ENCODE results near the gene XIRP2.
"Not testable (repeated sequence)": the region's sequence is repeated elsewhere in the genome, so short reads cannot be mapped to it uniquely, and the experiment has no call there.

The XIRP2 gene

GRCh38 chr2:166944909-166945308 lies 56.6 kb downstream of the XIRP2 start:
- DNase-seq = no peak

GRCh38 chr2:166957686-166958085 lies 69.4 kb downstream of the XIRP2 start:
- no peak for DNase-seq

- no peak for DNase-seq
Observed at GRCh38 chr2:166958986-166959481, 70.8 kb downstream of the XIRP2 start.

DNA sequence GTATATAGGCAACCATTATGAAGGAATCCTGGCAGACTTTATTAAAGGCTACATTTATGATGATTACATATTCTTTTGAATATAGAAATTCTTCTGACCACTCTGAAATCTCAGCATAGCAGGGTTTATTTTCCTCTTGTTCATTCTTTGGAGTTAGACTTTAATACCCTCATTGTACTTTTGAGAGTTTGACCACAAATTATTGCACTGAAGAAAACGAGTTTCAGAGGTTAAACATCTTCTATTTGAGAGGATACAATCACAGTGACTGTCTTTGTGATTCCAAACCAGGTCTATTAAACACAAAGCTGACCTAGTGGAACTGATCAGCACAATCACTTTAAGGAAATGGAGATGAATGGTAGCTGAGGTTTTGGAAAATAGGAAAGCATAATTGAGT lies 71.3 kb downstream of the XIRP2 start:
- DNase-seq = no peak

GRCh38 chr2:166960702-166961270 lies 72.5 kb downstream of the XIRP2 start:
- peak; percentile 31 for DNase-seq

DNA sequence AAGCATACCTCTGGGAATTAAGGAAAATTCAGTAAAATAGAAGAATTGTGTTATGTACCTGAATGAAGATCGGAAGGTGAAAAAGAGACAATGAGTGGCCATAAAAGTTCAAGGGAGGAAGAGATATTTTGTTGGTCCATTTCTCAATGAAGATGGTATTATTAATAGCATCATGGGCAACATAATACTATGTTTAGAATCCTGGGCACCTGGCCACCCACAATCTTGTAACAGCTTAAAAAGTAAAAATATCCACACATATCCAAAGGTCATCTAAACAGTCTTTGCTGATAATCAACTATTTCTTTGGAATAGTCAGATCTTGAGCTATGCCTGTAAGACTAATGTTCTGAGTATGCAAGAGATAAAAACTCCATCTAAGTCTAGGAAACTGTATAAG lies 73.7 kb downstream of the XIRP2 start:
- DNase-seq = no peak

- no peak for DNase-seq
Observed at GRCh38 chr2:166969486-166969885, 81.2 kb downstream of the XIRP2 start.

- no peak for DNase-seq
Observed at GRCh38 chr2:166972002-166972401, 83.7 kb downstream of the XIRP2 start.

DNA sequence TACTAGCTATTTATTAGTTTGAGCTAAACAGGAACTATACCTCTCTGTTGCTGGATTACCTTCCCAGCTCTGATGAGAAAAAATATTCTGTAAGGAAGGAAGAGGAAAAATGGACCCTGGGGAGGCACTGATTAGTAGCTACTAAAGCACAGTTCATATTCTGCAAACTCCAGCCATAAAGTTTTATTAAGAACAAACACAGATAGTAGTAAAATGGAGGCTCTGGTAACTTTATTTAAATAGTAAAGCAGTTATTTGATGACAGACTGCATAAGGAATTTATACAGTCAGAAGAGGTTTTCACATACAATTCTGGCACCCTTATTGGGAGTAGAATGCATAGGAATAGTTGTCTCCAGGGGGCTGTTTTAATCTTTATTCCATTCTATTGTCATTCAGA lies 84.1 kb downstream of the XIRP2 start:
- no peak for DNase-seq

- no peak for DNase-seq
Observed at GRCh38 chr2:166984188-166984587, 95.9 kb downstream of the XIRP2 start.

DNA sequence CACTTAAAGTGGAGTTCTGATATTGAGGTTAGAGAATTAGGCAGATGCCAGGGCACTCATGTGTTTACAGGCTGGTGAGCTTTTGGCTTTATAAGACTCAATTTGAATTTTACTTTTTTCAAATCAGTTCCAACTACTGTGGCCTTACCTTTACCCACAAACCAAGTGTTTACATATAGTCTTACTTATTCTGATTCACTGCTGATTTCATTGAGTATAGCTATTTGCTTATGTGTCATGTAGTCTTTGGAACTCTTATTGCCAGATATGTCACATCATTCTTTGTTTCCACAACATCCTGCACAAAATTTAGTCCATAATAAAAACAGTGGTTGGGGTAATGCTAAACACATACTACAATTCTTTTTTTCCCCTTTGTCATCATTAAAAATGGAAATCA lies 96.5 kb downstream of the XIRP2 start:
- no peak for DNase-seq

- DNase-seq = no peak
Observed at GRCh38 chr2:166994588-166995336, 106.5 kb downstream of the XIRP2 start.

DNA sequence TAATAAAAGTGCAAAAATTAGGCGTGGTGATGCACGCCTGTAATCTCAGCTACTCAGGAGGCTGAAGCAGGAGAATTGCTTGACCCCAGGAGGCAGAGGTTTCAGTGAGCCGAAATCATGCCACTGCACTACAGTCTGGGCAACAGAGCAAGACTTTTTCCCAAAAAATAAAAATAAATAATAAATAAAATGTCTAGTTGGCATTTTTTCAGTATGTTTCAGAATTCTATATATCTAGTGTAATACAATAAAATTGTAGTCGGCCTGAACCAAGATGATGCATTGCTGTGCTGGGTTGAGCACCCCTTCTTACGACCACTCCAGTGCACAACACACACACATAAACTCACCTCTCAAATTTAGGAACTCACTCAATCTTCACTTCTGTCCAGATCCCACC lies 108.2 kb downstream of the XIRP2 start:
- DNase-seq = no peak

GRCh38 chr2:167001165-167001564 lies 112.9 kb downstream of the XIRP2 start:
- DNase-seq = no peak

GRCh38 chr2:167005096-167005495 lies 116.8 kb downstream of the XIRP2 start:
- DNase-seq = no peak

- DNase-seq = no peak
Observed at GRCh38 chr2:167013227-167013626, 124.9 kb downstream of the XIRP2 start.

DNA sequence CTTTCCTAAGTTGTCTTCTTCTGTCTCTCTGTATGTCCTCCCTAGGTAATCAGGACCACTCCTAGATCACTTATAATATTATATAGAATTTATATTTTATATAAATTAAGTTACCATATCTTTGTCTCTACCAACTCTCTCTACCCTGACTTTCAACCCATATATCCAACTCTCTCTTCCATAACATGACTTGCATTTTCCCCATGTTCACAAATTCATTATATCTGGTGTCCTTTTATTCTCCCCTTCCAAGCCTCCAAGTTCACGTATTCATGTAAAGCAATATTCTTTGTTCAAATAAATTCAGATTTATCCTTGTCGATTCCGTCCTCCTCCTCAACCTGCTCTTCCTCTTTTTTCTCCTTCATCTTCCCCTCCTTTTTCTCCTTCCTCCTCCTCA lies 127.5 kb downstream of the XIRP2 start:
- DNase-seq = no peak

DNA sequence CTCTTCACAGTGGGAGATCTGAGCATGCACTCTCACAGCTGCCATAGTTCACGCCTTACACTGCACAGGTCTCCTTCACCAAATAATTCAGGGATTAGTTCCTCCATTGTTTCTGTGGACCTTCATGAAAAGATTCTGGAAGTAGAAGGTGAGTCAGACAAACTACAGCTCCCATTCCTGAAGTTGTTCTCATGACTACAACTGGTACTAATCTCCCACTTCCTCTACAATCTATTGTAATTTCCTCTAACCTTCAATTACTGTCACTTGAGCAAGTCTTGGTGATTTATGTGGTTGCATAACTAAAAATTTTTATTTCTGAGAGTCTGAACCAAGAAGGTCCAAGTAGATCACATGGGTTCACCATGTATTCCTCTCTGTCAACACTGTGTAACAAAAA lies 128.7 kb downstream of the XIRP2 start:
- no peak for DNase-seq

DNA sequence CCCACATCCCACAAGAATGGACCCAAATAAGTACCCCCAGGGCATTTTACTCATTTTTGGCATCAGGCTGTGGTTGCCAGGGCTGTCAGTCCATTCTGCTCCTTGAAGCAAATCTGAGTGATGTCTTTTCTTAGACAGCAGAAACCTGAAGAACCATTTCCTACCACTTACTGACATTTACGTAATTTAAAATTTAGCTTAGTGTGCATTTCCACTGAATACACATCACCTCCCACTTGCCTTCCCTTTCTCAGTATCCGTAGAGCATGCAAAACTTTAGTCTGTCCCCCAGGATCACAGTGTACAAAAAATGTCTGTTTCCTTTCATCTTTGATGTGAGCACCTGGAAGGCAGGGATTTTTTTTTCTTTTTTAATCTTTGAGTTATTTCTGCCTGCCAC lies 130.3 kb downstream of the XIRP2 start:
- no peak for DNase-seq

GRCh38 chr2:167028503-167028902 lies 140.2 kb downstream of the XIRP2 start:
- DNase-seq = no peak

DNA sequence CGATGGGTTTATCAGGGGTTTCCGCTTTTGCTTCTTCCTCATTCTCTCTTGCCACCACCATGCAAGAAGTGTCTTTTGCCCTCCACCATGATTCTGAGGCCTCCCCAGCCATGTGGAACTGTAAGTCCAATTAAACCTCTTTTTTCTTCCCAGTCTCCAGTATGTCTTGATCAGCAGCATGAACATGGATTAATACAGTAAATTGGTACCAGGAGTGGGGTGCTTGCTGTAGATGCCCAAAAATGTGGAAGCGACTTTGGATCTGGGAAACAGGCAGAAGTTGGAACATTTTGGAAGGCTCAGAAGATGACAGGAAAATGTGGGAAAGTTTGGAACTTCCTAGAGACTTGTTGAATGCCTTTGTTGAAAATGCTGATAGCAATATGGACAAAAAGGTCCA lies 146.7 kb downstream of the XIRP2 start:
- DNase-seq = not testable (repeated sequence)

DNA sequence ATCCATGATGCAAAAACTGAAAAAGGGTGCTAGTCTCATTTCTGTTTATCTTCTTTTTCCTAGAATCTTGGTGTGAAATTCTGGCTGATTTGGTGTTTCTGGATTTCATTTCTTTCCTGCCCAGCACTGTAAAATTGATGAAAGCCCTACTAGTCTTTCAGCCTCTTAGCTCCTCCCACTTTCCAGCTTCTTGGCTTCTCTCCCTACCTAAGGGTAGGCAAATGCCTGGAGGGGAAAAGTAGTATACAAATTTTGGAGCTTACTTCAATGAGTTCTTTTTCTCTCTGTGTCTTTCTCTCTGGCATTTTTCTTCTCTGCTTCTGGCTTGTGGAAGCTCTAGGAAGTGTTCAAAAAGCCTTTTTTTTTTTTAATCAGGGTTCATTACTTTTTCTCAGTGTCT lies 160.5 kb downstream of the XIRP2 start:
- DNase-seq = no peak

GRCh38 chr2:167049659-167050058 lies 161.4 kb downstream of the XIRP2 start:
- no peak for DNase-seq

DNA sequence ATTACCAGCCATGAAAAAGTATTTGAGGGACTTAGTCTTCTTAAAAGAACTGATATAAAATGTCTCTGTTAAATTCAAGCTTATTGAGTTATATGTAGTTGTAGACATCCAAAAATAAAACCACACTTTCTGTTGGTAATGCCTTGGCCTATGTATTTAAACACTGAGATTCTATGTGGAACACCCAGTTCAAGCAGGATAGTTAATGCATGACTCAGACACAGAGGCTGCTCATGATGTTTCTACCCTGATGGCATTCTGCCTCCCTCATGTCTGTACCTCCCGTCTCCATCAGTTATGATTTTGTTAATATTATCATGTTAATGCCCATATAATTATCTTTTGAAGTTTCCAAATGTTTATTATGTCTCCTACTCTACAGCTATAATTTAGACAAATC lies 164.5 kb downstream of the XIRP2 start:
- DNase-seq = no peak

GRCh38 chr2:167054881-167055280 lies 166.6 kb downstream of the XIRP2 start:
- DNase-seq = no peak
